GM21515 (cell line): Measurements from ENCODE around the gene KLF3.

Experiments used
- ATAC-seq: cut with Tn5 transposase; IDR thresholded peaks from one replicate; pipeline ENCODE4 v1.9.1; 2021; ENCODE audit not compliant: unreplicated experiment

The KLF3 gene

DNA sequence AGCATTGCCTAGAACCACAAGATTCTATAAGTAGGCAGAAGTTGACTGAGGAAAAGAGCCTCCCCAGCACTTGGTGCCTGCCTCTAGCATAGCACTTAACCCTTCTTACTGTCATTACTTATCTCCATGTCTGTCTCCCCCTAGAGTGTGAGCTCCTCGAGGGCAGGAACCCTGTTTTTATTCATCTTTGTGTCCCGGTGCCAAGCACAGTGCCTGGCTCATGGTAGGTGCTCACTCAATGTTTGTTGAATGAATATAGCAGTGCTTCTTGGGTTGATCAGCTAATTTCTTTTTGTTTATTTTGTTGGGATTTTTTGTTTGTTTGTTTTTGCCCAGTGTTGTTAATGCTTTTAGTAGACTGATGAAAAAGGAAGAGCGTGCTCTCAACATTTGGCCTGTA, 30.3 kb downstream of the KLF3 start:
- ATAC-seq: no peak

DNA sequence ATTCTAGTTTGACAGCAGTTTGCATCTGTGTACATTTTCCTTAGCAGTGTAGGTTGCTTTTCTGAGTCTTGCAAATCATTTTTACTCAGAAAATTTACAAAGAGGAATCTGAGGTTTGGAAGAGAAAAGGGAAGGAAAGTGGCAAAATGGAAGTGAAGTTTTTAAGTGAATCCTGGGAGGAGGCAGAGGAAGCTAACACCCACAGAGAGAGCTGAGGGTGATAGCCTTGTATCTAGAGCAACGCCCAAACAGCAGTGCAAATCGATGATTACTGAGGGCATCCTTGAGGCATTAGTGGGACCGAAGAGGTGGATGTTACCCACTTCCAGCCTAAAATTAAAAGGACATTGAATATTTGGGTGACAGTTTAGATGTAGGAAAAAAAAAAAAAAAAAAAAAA, 31.8 kb downstream of the KLF3 start:
- ATAC-seq: no peak

DNA sequence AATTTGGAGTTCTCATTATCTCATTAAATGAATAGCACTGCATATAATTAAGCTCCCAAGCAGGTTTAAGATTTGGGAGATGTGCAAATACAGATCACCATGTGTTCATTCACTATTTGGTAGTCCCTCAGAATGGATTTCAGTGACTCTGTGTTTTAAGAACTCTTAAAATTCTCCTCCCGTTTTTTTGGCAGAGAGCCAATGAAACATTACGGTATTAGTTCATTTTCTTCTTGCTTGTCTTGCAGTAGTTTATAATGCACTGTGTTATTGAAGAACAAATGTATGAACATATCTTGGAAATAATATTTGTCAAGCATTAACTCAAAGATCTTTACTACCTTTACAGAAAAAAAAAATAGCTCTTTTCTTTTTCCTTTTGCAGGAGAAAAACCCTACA, 32.7 kb downstream of the KLF3 start:
- no peak for ATAC-seq

- ATAC-seq: no peak
These were observed 34.2 kb downstream of the KLF3 start for GRCh38 chr4:38698176-38698575.

DNA sequence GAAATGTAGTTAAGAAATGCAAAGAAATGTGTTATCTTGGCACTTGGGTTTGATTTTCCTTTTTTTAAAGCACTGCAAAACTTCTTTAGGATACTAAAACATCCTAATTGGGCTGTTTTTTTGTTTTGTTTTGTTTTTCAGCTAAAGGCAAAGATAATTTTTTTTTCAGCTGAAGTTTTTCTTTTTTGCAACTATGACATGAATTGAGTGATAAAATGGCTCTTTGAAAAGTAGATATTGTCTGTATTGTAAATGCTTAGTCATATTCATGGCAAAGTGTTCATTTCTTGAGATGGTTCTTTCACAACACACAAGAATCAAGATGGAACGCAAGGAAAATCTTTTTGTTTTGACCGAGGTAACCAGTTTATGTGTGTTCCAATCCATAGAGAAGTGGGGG, 35.1 kb downstream of the KLF3 start:
- no peak for ATAC-seq

DNA sequence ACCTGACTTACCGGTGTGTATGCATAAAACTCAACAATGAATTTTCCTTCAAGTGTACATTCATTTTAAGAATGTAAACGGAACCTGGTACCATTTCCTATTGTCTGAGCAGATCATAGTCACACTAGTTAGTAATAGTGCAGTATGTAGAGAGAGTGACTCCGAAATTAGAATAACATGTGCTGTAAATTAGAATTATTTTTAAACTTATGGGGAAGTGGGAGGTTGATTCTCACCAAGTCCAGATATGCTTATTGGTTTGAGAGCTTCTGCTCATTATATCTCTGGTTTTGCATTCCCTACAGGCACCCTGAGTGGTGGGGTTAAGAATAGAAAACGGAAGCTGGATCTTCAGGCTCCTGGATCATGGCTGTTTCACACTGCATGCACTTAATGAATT, 39.6 kb downstream of the KLF3 start:
- no peak for ATAC-seq

DNA sequence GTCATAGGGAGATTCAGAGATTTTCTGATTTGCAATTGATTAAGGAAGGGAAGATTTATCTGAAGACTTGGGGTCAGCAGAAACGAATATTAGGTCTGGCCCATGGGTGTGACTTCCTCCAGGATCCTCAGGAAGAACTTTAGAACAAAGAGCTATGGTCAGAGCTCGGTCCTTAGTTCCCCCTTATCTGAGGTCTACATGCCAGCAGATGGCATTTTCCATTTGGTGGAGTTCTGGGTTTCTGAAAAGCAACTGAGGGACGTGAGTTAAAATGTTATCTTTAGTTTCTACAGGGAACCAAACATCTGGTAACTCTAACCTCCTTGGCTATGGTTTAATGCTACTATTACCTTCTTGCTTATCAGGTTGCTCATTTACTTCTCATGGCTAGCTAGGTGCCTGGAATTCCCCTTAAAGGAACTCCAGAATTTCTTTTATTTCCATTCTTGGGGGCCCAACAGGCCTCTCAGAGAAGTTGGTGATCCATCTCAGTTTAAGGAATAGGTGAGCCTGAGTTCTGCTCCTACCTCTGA, 40.7 kb downstream of the KLF3 start:
- no peak for ATAC-seq

- no peak for ATAC-seq
These were observed 42.3 kb downstream of the KLF3 start for GRCh38 chr4:38706301-38706700.

- ATAC-seq: no peak
These were observed 46.1 kb downstream of the KLF3 start for GRCh38 chr4:38710053-38710452.

GRCh38 chr4:38711066-38711465, 47.1 kb downstream of the KLF3 start:
- ATAC-seq: no peak

DNA sequence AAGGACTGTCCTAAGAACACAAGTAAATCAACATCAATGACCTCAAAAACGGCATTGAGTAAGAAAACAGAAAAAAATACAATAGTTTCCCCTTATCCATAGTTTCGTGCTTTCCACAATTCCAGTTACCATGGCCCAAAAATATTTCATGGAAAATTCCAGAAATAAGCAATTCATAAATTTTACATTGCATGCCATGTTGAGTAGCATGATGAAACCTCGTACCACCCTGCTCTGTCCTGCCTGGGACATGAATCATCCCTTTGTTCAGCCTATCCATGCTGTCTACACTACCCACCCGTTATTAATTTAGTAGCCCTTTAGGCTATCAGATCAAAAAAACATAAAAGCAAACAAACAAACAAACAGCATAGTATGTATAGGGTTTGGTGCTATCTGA, 51.1 kb downstream of the KLF3 start:
- ATAC-seq: no peak

DNA sequence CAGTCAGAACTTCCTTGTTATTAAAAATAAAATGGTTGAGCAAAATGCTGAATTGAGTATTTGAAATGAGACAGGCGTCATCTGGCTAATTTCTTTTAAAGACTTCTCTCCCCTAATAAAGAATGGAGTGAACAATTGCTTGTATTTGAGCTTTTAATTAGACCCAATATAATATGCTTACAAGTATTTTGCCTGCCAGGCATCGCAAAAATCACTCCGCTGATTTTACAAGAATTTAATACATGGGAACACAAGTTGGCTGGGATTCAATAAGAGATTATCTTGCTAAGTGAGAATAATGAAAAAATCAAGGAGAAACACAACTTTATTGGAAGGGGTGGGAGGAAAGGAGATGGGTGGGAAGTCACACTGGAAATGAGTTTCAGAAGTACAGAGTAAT, 52.3 kb downstream of the KLF3 start:
- ATAC-seq: no peak

- ATAC-seq: no peak
These were observed 53.6 kb downstream of the KLF3 start for GRCh38 chr4:38717604-38718003.

- ATAC-seq: no peak
These were observed 59.1 kb downstream of the KLF3 start for GRCh38 chr4:38723114-38723513.

- no peak for ATAC-seq
These were observed 59.9 kb downstream of the KLF3 start for GRCh38 chr4:38723726-38724474.

DNA sequence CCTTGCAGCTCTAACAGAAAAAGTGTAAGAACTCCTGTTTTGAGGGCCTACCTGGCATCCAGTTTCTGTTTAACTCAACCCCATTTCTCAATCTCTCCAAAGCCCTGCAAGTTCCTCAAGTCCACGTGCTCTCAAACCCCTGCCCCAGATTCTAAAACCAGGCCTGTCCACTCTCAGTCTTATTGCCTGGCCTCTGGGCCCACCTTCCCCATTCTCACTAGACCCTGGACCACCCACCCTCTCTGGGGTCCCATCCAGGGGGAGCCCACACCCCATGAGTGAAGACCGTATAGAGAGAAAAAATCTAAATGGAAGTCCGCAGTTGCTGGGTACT, 60.4 kb downstream of the KLF3 start:
- ATAC-seq: no peak

- no peak for ATAC-seq
These were observed 64.7 kb downstream of the KLF3 start for GRCh38 chr4:38728631-38729141.

GRCh38 chr4:38730493-38730829, 66.5 kb downstream of the KLF3 start:
- no peak for ATAC-seq

DNA sequence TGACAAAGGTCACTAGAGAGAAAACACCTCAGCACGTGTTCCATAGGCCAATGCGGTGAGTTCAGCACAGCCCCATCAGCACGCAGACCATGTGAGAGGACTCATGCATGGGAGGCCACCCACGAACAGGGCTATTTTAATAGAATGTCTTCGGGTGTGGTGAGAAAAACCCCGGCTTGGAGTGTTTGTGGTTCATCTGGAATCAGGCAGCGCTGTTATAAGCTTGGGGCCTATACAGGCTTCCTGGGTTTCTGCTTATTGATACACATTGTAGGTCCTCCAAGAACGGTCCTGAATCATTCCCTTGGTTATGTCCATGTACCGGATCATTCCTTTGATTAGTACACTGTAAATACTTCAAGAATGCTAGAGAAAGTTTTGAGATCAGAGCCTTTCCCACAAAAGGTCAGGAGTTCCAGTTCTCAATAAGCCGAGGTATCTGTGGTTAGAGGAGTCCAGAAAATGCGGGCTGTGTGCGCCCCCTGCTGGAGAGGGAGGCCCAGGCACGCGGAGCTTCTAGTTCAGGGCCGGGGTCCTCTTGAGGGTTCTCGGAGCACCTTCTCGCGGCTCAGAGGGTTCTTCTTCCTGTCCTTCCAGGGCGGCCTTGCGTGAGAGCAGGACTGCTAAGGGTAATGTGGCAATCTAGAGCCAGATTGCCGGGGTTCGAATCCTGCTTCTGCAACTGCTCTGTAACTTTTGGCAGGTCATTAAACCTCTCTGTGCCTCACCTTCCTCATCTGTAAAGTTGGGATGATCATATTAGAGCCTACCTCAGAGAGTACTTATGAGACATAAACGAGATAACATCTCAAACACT, 67.0 kb downstream of the KLF3 start:
- peak; percentile 80 for ATAC-seq

GRCh38 chr4:38733663-38734062, 69.7 kb downstream of the KLF3 start:
- ATAC-seq: no peak

- ATAC-seq: no peak
These were observed 70.4 kb downstream of the KLF3 start for GRCh38 chr4:38734446-38734845.

- no peak for ATAC-seq
These were observed 70.9 kb downstream of the KLF3 start for GRCh38 chr4:38734911-38735310.
